WI38 (cell line): ENCODE results near the gene STAC.
"Not testable (repeated sequence)": the region's sequence is repeated elsewhere in the genome, so short reads cannot be mapped to it uniquely, and the experiment has no call there.

Experiments
- H3K4me3 ChIP-seq: 2 replicates; pipeline ENCODE4 v1.5.1; 2011; ENCODE audit warnings: low read depth, mild to moderate bottlenecking, control low read depth, low read length
- CTCF ChIP-seq: IDR thresholded peaks from 2 replicates; pipeline ENCODE4 v1.5.1; 2012; ENCODE audit warnings: low read depth, mild to moderate bottlenecking, control low read depth, low read length

The STAC gene

GRCh38 chr3:36496684-36497633, 116.7 kb downstream of the STAC start:
- no peak for TF ChIP-seq CTCF
- H3K4me3 ChIP-seq: no peak overlapping the region

DNA sequence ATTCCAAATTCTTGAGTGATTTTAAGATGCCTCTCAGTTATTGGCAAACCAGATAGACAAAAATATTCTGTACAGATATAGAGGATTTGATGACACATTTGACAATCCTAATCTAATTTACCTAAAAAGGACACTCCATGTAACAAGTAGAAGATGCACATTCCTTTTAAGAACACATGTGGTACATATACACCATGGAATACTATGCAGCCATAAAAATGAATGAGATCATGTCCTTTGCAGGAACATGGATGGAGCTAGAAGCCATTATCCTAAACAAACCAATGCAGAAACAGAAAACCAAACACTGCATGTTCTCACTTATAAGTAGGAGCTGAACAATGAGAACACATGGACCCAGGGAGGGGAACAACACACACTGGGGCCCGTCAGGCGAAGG, 119.7 kb downstream of the STAC start:
- H3K4me3 ChIP-seq: not testable (repeated sequence)

DNA sequence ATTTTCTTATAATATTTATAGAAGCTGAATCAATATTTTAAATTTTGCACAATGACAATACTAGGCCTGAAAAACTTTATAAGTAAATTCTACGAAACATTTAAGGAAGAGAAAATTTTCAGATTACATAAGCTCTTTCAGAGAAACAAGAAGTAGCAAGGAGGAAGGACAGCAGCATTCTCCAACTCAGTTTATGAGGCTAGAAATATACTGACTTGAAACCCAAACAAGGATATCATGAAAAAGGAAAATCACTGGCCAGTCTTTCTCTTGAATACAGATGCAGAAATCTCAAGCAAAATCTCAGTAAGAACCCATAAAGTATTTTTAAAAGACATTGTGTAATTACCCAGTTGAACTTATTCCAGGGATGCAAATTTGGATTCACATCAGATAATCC, 121.3 kb downstream of the STAC start:
- no peak for TF ChIP-seq CTCF
- H3K4me3 ChIP-seq: no peak overlapping the region

GRCh38 chr3:36505393-36505792, 125.1 kb downstream of the STAC start:
- no peak overlapping the region for H3K4me3 ChIP-seq
- TF ChIP-seq CTCF: no peak

DNA sequence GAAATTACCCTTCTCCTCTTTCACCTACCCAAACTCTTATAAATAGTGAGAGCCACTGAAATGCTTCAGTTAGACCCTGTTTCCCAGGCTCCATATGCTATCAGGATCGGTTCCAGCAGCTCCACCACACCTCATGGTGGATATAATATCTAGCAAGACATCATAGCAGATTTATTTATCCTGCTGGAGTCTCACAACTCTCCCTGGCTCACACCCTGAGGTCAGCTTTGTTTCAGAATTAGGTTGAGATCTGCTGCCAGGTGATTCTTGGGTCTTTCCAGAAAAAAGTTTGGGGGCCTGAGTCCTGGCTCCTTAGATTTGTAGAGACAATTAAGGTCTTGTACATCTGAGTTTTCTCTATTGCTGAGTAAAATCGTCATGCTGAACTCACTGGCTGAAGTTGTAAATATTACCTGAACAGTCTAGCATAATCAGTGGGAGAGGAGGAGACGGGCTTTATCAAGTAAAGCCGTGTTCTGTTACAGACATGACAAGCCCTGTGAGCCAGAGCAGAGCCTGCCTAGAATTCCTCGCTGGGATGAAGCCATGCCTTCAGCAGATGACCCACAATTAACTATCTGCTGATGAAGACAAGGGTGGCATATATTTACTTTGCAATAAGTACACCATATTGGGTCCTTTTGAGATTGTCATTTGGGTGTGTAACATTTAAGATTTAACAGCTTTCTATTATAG, 131.6 kb downstream of the STAC start:
- H3K4me3 ChIP-seq: no peak overlapping the region
- TF ChIP-seq CTCF: no peak

- H3K4me3 ChIP-seq: no peak overlapping the region
- TF ChIP-seq CTCF: no peak
Measured at GRCh38 chr3:36512555-36512954, 132.3 kb downstream of the STAC start.

DNA sequence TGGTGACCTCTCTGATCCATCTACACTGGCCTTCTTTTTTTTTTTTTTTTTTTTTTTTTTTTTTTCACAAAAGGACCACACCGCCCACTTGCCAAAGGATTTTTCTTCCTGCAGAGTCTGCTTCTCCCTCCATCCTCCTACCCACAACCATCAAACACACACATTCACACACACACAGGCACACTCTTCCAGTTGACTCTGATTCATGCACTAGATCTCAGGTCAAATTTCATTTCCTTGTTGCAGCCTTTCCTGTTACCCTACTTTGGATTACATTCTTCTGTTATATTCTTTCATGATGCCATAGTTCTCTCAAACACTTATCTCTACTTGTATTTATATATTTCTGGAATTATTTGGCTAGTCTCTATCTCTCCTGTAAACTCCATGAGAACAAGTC, 133.9 kb downstream of the STAC start:
- H3K4me3 ChIP-seq: no peak overlapping the region
- no peak for TF ChIP-seq CTCF
